HepG2 (cell line): ENCODE data around the gene FAIM2. TPM values are rescaled to one million over a fixed set of nuclear protein-coding genes. Genes with fewer than 3 reads are reported as not detected.

Experiments
- ATAC-seq: fragments of 200-7000 bp; cut with Tn5 transposase; 3 replicates; pipeline ENCODE4 v1.9.1; 2020; ENCODE audit warnings: mild to moderate bottlenecking, moderate library complexity
- BruUV-seq: library from RNA; stranded (reverse); fragments of 400-500 nt; replicated peaks from 2 replicates; lab custom pipeline; 2021; lab: Mats Ljungman, UMichigan
- CTCF ChIA-PET: fragments of 300-600 bp; formaldehyde crosslinking; extraction: SDS; loops from one replicate; lab custom pipeline; 2021; ENCODE audit warnings: low total read pairs, inconsistent platforms, low intra/inter-chr PET ratio; lab: Yijun Ruan, JAX
- POLR2A ChIA-PET: fragments of 350-600 bp; sonication (Branson Sonifier 250); formaldehyde crosslinking; loops from one replicate; lab custom pipeline; 2020; ENCODE audit warnings: antibody characterized with exemption, inconsistent platforms; lab: Yijun Ruan, JAX
- DNase-seq: peaks from one replicate; pipeline ENCODE4 v3.0.0-alpha.2; 2015; ENCODE audit warnings: low spot score
- FAIRE-seq: peaks from 3 replicates; lab custom pipeline; 2011; peaks lifted over from hg19 to GRCh38; lab: Jason Lieb, UNC
- H2AFZ ChIP-seq: one replicate; pipeline ENCODE4 v1.6.1; 2011; ENCODE audit warnings: low read length, inconsistent platforms
- H3K27ac ChIP-seq: fragments of 300-600 bp; 3 replicates; pipeline ENCODE4 v1.8.0; 2011; ENCODE audit warnings: mixed run types, mild to moderate bottlenecking, mixed read lengths, low read length, inconsistent platforms; ENCODE audit not compliant: insufficient read depth; ENCODE audit errors: extremely low read length
- H3K27me3 ChIP-seq, 2 experiments: fragments of 200-600 bp in 1 of 2; 2 replicates in 1 of 2; 3 replicates in 1 of 2; pipeline versions ENCODE4 v1.6.0 to v1.8.0; 2011; ENCODE audit warnings: low read length in 2 of 2, mild to moderate bottlenecking in 2 of 2, moderate library complexity in 2 of 2, inconsistent platforms in 1 of 2; ENCODE audit not compliant: insufficient read depth in 2 of 2, control insufficient read depth in 1 of 2
- H3K36me3 ChIP-seq, 2 experiments: fragments of 200-600 bp in 1 of 2; replicated peaks in 1 of 2; 2 replicates in 1 of 2; 3 replicates in 1 of 2; pipeline versions ENCODE4 v1.5.1 to v1.8.0; 2011; ENCODE audit warnings: low read length in 2 of 2, inconsistent platforms in 1 of 2; ENCODE audit not compliant: insufficient read depth in 2 of 2, control insufficient read depth in 1 of 2
- H3K4me1 ChIP-seq: 2 replicates; pipeline ENCODE4 v1.5.1; 2012; ENCODE audit warnings: low read length, inconsistent platforms; ENCODE audit not compliant: insufficient read depth
- H3K4me2 ChIP-seq: 2 replicates; pipeline ENCODE4 v1.6.0; 2011; ENCODE audit warnings: low read depth, low read length, inconsistent platforms
- H3K4me3 ChIP-seq, 3 experiments: fragments of 200-600 bp in 1 of 3; sonication (generic), shearing (Covaris generic) in 1 of 3; replicated peaks in 1 of 3; 2 replicates each; pipeline ENCODE4 v1.5.1; 2011 to 2016; ENCODE audit warnings: low read length in 3 of 3, inconsistent platforms in 2 of 3, low read depth in 2 of 3, mild to moderate bottlenecking in 2 of 3, control low read depth in 1 of 3, mixed read lengths in 1 of 3; ENCODE audit not compliant: insufficient read depth in 1 of 3
- H3K79me2 ChIP-seq: one replicate; pipeline ENCODE4 v1.6.1; 2011; ENCODE audit warnings: low read length, inconsistent platforms; ENCODE audit not compliant: insufficient read depth
- H3K9ac ChIP-seq: 2 replicates; pipeline ENCODE4 v1.6.0; 2011; ENCODE audit warnings: mild to moderate bottlenecking, low read depth, low read length, inconsistent platforms; ENCODE audit not compliant: insufficient read depth
- H3K9me3 ChIP-seq: 2 replicates; pipeline ENCODE4 v1.5.1; 2012; ENCODE audit warnings: mild to moderate bottlenecking, low read length
- H4K20me1 ChIP-seq: 2 replicates; pipeline ENCODE4 v1.6.0; 2011; ENCODE audit warnings: inconsistent platforms, mild to moderate bottlenecking, low read length, moderate library complexity; ENCODE audit not compliant: insufficient read depth
- ATF1 ChIP-seq: IDR thresholded peaks from 2 replicates; pipeline ENCODE4 v1.6.1; 2016; ENCODE audit warnings: mild to moderate bottlenecking, control low read depth
- BRCA1 ChIP-seq: sonication (generic); formaldehyde crosslinking; IDR thresholded peaks from 2 replicates; pipeline ENCODE4 v1.4.0; 2020; ENCODE audit warnings: missing genetic modification reagents
- GABPA ChIP-seq, 2 experiments: IDR thresholded peaks; 2 replicates each; pipeline ENCODE4 v1.6.1; 2011 to 2016; ENCODE audit warnings: low read depth in 2 of 2, low read length in 1 of 2, missing biosample characterization in 1 of 2, missing genetic modification characterization in 1 of 2
- KMT2A ChIP-seq: sonication (generic); formaldehyde crosslinking; IDR thresholded peaks from 2 replicates; pipeline ENCODE4 v1.4.0; 2020; ENCODE audit warnings: missing genetic modification reagents
- MIER2 ChIP-seq: IDR thresholded peaks from 2 replicates; pipeline ENCODE4 v1.6.1; 2016; ENCODE audit warnings: missing biosample characterization, missing genetic modification reagents
- RARG ChIP-seq: sonication (generic); formaldehyde crosslinking; IDR thresholded peaks from 2 replicates; pipeline ENCODE4 v1.4.0; 2020; ENCODE audit warnings: low read depth, mild to moderate bottlenecking, missing genetic modification reagents
- STAG1 ChIP-seq: sonication (generic); formaldehyde crosslinking; IDR thresholded peaks from 2 replicates; pipeline ENCODE4 v1.4.0; 2020; ENCODE audit warnings: missing genetic modification reagents
- TEAD2 ChIP-seq: sonication (generic); formaldehyde crosslinking; IDR thresholded peaks from 2 replicates; pipeline ENCODE4 v1.9.0; 2021; ENCODE audit warnings: missing genetic modification reagents
- ZBTB26 ChIP-seq: IDR thresholded peaks from 2 replicates; pipeline ENCODE4 v1.6.1; 2016; ENCODE audit warnings: missing compliant biosample characterization, missing genetic modification reagents, borderline replicate concordance
- ZFX ChIP-seq: sonication (generic); formaldehyde crosslinking; IDR thresholded peaks from 2 replicates; pipeline ENCODE4 v1.4.0; 2020; ENCODE audit warnings: mild to moderate bottlenecking, low read depth, missing genetic modification reagents, moderate library complexity
- ZNF34 ChIP-seq: sonication (generic); formaldehyde crosslinking; IDR thresholded peaks from 2 replicates; pipeline ENCODE4 v1.4.0; 2020; ENCODE audit warnings: mild to moderate bottlenecking, missing genetic modification reagents, borderline replicate concordance
- ZNF432 ChIP-seq: sonication (generic); formaldehyde crosslinking; IDR thresholded peaks from 2 replicates; pipeline ENCODE4 v1.5.0; 2020; ENCODE audit warnings: missing genetic modification reagents, mild to moderate bottlenecking, borderline replicate concordance
- ZSCAN21 ChIP-seq: sonication (generic); formaldehyde crosslinking; IDR thresholded peaks from 2 replicates; pipeline ENCODE4 v1.8.0; 2022; ENCODE audit warnings: mild to moderate bottlenecking, missing genetic modification reagents, moderate library complexity, borderline replicate concordance
- WGBS: methylation state at CpG from one replicate; pipeline ENCODE4 v1.1.6; 2017; ENCODE audit warnings: low lambda C conversion rate; 5-methylcytosine and 5-hydroxymethylcytosine counted together
- in situ Hi-C: cut with HindIII; loops from 2 replicates; pipeline ENCODE4 v1.10.0; 2017; ENCODE audit warnings: low pct_unique_long_range_greater_than_20kb; ENCODE audit not compliant: extremely low pct_ligation_motif_present
- intact Hi-C: fragments of 100-400 bp; cut with micrococcal nuclease; formaldehyde crosslinking; loops from one replicate; pipeline ENCODE4 v1.10.0; 2022; ENCODE audit not compliant: unreplicated experiment
- polyA plus RNA-seq, 8 experiments: library from polyadenylated mRNA; depleted of rRNA in 3 of 8; stranded (reverse) in 7 of 8; unstranded in 1 of 8; fragments of >200 nt; fragmentation: Illumina TruSeq in 4 of 8; extraction: Trizol in 4 of 8; gene quantifications; 2 replicates each; pipeline versions ENCODE4 v1.2.1 to v1.2.3, GENCODE V29; 2011 to 2016; ENCODE audit warnings: low read depth in 4 of 8, missing spikeins in 1 of 8, mixed read lengths in 1 of 8; ENCODE audit not compliant: insufficient read depth in 1 of 8
- total RNA-seq, 5 experiments: library from RNA; depleted of rRNA; stranded (reverse); fragments of >200 nt; fragmentation: Illumina TruSeq; extraction: Trizol; gene quantifications; 2 replicates each; pipeline ENCODE4 v1.2.3, GENCODE V29; 2016; ENCODE audit warnings: low read depth in 1 of 5
- TF ChIP-seq, protein P1 (sequence below): conservative IDR thresholded peaks from 2 replicates; pipeline ENCODE4 v1.6.1; 2018; ENCODE audit warnings: missing genetic modification reagents
- TF ChIP-seq, protein P2 (sequence below): IDR thresholded peaks from 2 replicates; pipeline ENCODE4 v1.6.1; 2016; ENCODE audit warnings: mild to moderate bottlenecking, missing biosample characterization, missing genetic modification reagents

FAIM2 gene
- total and polyA plus RNA-seq, 2 of the 13 experiments (the other 11 are each of a cell fraction or from before 2014, with no cell fraction given): not detected

- ATAC-seq (no peak), FAIRE-seq (no peak), DNase-seq (no peak)
- no peak for TF ChIP-seq KMT2A
- TF ChIP-seq BRCA1: no peak
- no peak for TF ChIP-seq ZNF432 (CRISPR knock-in tag)
- no peak for TF ChIP-seq ZNF34 (CRISPR knock-in tag)
- TF ChIP-seq TEAD2 (CRISPR knock-in tag): no peak
- no peak for TF ChIP-seq ATF1 (CRISPR knock-in tag)
- no peak for TF ChIP-seq ZFX (CRISPR knock-in tag)
- Histone ChIP-seq H3K79me2 (no peaks in the 10 kb centered on the region), H3K9ac (no peak overlapping the region), H3K4me1 (no peaks in the 10 kb centered on the region), H3K4me2 (no peak overlapping the region), H4K20me1 (no peaks in the 10 kb centered on the region), H3K27ac (no peak overlapping the region), H3K27me3 (peaks cover 1 to 36% of the 10 kb centered on the region in 2 experiments), H3K36me3 (no peaks in the 10 kb centered on the region), H3K4me3 (no peak overlapping the region), H2AFZ (no peak overlapping the region), H3K9me3 (no peaks in the 10 kb centered on the region)
- BruUV-seq: no TSS peak
- ChIA-PET POLR2A (no interaction called here), CTCF (no interaction called here)
- in situ Hi-C loops: no loop called here
- intact Hi-C loops: no loop called here
- 53% methylated on average over 8 of the region's 9 CpGs for WGBS
These were observed 7.9 kb downstream of the FAIM2 start for GRCh38 chr12:49895773-49896172.

GRCh38 chr12:49894751-49895148 lies 8.9 kb downstream of the FAIM2 start:
- intact Hi-C loops (no loop called here), in situ Hi-C loops (no loop called here)
- no peak for TF ChIP-seq RARG (CRISPR knock-in tag)
- TF ChIP-seq, protein P1, sequence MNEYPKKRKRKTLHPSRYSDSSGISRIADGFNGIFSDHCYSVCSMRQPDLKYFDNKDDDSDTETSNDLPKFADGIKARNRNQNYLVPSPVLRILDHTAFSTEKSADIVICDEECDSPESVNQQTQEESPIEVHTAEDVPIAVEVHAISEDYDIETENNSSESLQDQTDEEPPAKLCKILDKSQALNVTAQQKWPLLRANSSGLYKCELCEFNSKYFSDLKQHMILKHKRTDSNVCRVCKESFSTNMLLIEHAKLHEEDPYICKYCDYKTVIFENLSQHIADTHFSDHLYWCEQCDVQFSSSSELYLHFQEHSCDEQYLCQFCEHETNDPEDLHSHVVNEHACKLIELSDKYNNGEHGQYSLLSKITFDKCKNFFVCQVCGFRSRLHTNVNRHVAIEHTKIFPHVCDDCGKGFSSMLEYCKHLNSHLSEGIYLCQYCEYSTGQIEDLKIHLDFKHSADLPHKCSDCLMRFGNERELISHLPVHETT (CRISPR knock-in tag): no peak
- TF ChIP-seq STAG1 (CRISPR knock-in tag): no peak
- no peak for TF ChIP-seq ZSCAN21
- TF ChIP-seq, protein P2, sequence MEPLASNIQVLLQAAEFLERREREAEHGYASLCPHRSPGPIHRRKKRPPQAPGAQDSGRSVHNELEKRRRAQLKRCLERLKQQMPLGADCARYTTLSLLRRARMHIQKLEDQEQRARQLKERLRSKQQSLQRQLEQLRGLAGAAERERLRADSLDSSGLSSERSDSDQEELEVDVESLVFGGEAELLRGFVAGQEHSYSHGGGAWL (CRISPR knock-in tag): no peak
- TF ChIP-seq GABPA (IDR thresholded peaks at IDR 0.05; ENCODE audit: low read depth, low read length): no peak
- no peak for TF ChIP-seq GABPA (CRISPR knock-in tag; IDR thresholded peaks at IDR 0.05; ENCODE audit: low read depth)
- TF ChIP-seq ZBTB26 (CRISPR knock-in tag): no peak
- TF ChIP-seq MIER2 (CRISPR knock-in tag): no peak
- DNase-seq: no peak
- no peak for ATAC-seq
- Histone ChIP-seq H3K27me3 (peaks cover 5 to 46% of the 10 kb centered on the region in 2 experiments), H3K4me2 (no peak overlapping the region), H3K9me3 (no peaks in the 10 kb centered on the region), H4K20me1 (no peaks in the 10 kb centered on the region), H2AFZ (no peak overlapping the region), H3K4me3 (no peak overlapping the region), H3K4me1 (no peaks in the 10 kb centered on the region), H3K36me3 (no peaks in the 10 kb centered on the region), H3K27ac (no peak overlapping the region), H3K79me2 (no peaks in the 10 kb centered on the region), H3K9ac (no peak overlapping the region)
- no peak for FAIRE-seq
- CTCF ChIA-PET: no interaction called here
- POLR2A ChIA-PET: no interaction called here
- BruUV-seq: no TSS peak
- WGBS: 5% methylated on average over 2 of the region's 5 CpGs
